CD4-positive, alpha-beta T cell (primary cell): ENCODE results near the gene ARL5A. TPM values are rescaled to one million over a fixed set of nuclear protein-coding genes. Genes with fewer than 3 reads are reported as not detected.

Source experiments
- ATAC-seq: fragments of 200-7000 bp; cut with Tn5 transposase; one replicate; pipeline ENCODE4 v1.10.0; 2022; ENCODE audit warnings: mild to moderate bottlenecking; ENCODE audit not compliant: poor library complexity
- CTCF ChIA-PET: fragments of 350-600 bp; sonication (Branson Sonifier 250); formaldehyde crosslinking; loops from one replicate; lab custom pipeline; 2021; ENCODE audit warnings: antibody characterized with exemption, inconsistent platforms; lab: Charles Lee
- POLR2A ChIA-PET: fragments of 350-600 bp; sonication (Branson Sonifier 250); formaldehyde crosslinking; loops from one replicate; lab custom pipeline; 2021; ENCODE audit warnings: antibody characterized with exemption, inconsistent platforms; lab: Charles Lee
- DNase-seq, 14 experiments: peaks; one replicate each; pipeline ENCODE4 v3.0.0-alpha.2; 2013 to 2020; ENCODE audit warnings: mixed read lengths in 2 of 14
- H3K27ac ChIP-seq, 2 donors: one replicate each; pipeline versions ENCODE4 v1.5.1 to v1.7.0; 2013; ENCODE audit warnings: low read length in 2 of 2, low read depth in 1 of 2, mild to moderate bottlenecking in 1 of 2
- H3K27me3 ChIP-seq, 2 experiments: 1 replicate in 1 of 2; 2 replicates in 1 of 2; pipeline versions ENCODE4 v1.6.1 to v1.7.0; 2013; ENCODE audit warnings: low read length in 2 of 2, control low read depth in 1 of 2, mild to moderate bottlenecking in 1 of 2, moderate library complexity in 1 of 2; ENCODE audit not compliant: insufficient read depth in 2 of 2, control insufficient read depth in 1 of 2
- H3K36me3 ChIP-seq: one replicate; pipeline ENCODE4 v1.6.1; 2013; ENCODE audit warnings: low read length, control low read depth; ENCODE audit not compliant: insufficient read depth
- H3K4me1 ChIP-seq: one replicate; pipeline ENCODE4 v1.6.1; 2013; ENCODE audit warnings: low read length, control low read depth; ENCODE audit not compliant: insufficient read depth
- H3K4me3 ChIP-seq: one replicate; pipeline ENCODE4 v1.5.1; 2013; ENCODE audit warnings: mild to moderate bottlenecking, low read length, moderate library complexity
- H3K9me3 ChIP-seq, 2 experiments: 1 replicate in 1 of 2; 2 replicates in 1 of 2; pipeline versions ENCODE4 v1.6.1 to v1.7.0; 2013; ENCODE audit warnings: low read length in 2 of 2, mild to moderate bottlenecking in 2 of 2, control low read depth in 1 of 2, moderate library complexity in 1 of 2; ENCODE audit not compliant: control insufficient read depth in 1 of 2, insufficient read depth in 1 of 2
- H3K27ac Mint-ChIP-seq: one replicate; pipeline ENCODE4 v1.8.0; 2020; ENCODE audit warnings: mixed read lengths
- H3K27me3 Mint-ChIP-seq: one replicate; pipeline ENCODE4 v1.8.0; 2021; ENCODE audit warnings: mixed read lengths
- H3K36me3 Mint-ChIP-seq: one replicate; pipeline ENCODE4 v1.8.0; 2021; ENCODE audit warnings: low read depth, mixed read lengths
- H3K4me1 Mint-ChIP-seq: one replicate; pipeline ENCODE4 v1.8.0; 2021; ENCODE audit warnings: low read depth, mixed read lengths
- H3K4me3 Mint-ChIP-seq: one replicate; pipeline ENCODE4 v1.8.0; 2020; ENCODE audit warnings: mild to moderate bottlenecking, mixed read lengths
- H3K9me3 Mint-ChIP-seq: one replicate; pipeline ENCODE4 v1.8.0; 2020; ENCODE audit warnings: mixed read lengths
- CTCF ChIP-seq: fragments of 200-600 bp; IDR thresholded peaks from one replicate; pipeline ENCODE4 v1.8.0; 2022; ENCODE audit warnings: antibody characterized with exemption, mild to moderate bottlenecking
- intact Hi-C, 2 experiments: fragments of 100-400 bp; cut with DNase I in 1 of 2; cut with micrococcal nuclease in 1 of 2; formaldehyde crosslinking; loops; one replicate each; pipeline versions ENCODE4 v1.15.1 to v1.9.0; 2023 to 2025; cut with DNase I, micrococcal nuclease
- total RNA-seq, 174 experiments: library from RNA in 2 of 174; stranded (reverse) in 2 of 174; gene quantifications; one replicate each; pipeline ENCODE4 v1.2.3 and lab custom pipeline; 2021 to 2026

Gene ARL5A
- total RNA-seq, 2 experiments from 2014 or later, result 16.9 to 20.5 TPM

- DNase-seq (no peak), ATAC-seq (no peak)
- ChIA-PET CTCF (no interaction called here), POLR2A (no interaction called here)
- Histone ChIP-seq H3K4me1 (no peaks in the 10 kb centered on the region), H3K27me3 (no peaks in the 10 kb centered on the region), H3K36me3 (peaks cover 25% of the 10 kb centered on the region), H3K4me3 (no peak overlapping the region), H3K27ac (no peak overlapping the region), H3K9me3 (no peaks in the 10 kb centered on the region)
- intact Hi-C loops, result loop anchor here (10.0 kb wide), 1 partner anchor 188 kb away; no protein-coding TSS in a partner anchor
- no peak for TF ChIP-seq CTCF
- Mint-ChIP-seq H3K27ac (no peak overlapping the region), H3K27me3 (no peaks in the 10 kb centered on the region), H3K36me3 (peaks cover 37% of the 10 kb centered on the region), H3K9me3 (no peaks in the 10 kb centered on the region), H3K4me3 (no peak overlapping the region), H3K4me1 (peaks cover 3% of the 10 kb centered on the region)
Measured at GRCh38 chr2:151802315-151802714, 25.9 kb downstream of the ARL5A start.

- Histone ChIP-seq H3K27ac (no peak overlapping the region), H3K27me3 (no peaks in the 10 kb centered on the region), H3K4me1 (no peaks in the 10 kb centered on the region), H3K9me3 (no peaks in the 10 kb centered on the region), H3K4me3 (no peak overlapping the region), H3K36me3 (peaks cover 7% of the 10 kb centered on the region)
- peaks cover 61% of the 10 kb centered on the region for H3K36me3 Mint-ChIP-seq
- peaks cover 3% of the 10 kb centered on the region for H3K4me1 Mint-ChIP-seq
- no peak overlapping the region for H3K4me3 Mint-ChIP-seq
- no peak for TF ChIP-seq CTCF
- CTCF ChIA-PET, result no interaction called here
- H3K27ac Mint-ChIP-seq, result no peak overlapping the region
- intact Hi-C loops, result loop anchor here (10.0 kb wide), 1 partner anchor 185 kb away; no protein-coding TSS in a partner anchor
- H3K27me3 Mint-ChIP-seq, result no peaks in the 10 kb centered on the region
- POLR2A ChIA-PET, result no interaction called here
- no peaks in the 10 kb centered on the region for H3K9me3 Mint-ChIP-seq
- no peak for DNase-seq
- ATAC-seq, result no peak
Measured at GRCh38 chr2:151799886-151800292, 28.3 kb downstream of the ARL5A start.

GRCh38 chr2:151796774-151797173, 31.4 kb downstream of the ARL5A start:
- peaks cover 3% of the 10 kb centered on the region for H3K36me3 ChIP-seq
- TF ChIP-seq CTCF, result no peak

More at GRCh38 chr2:151796774-151797173, 31.4 kb downstream of the ARL5A start:
- intact Hi-C loops, result no loop called here
- ChIA-PET CTCF (no interaction called here), POLR2A (no interaction called here)
- H3K36me3 Mint-ChIP-seq, result peaks cover 50% of the 10 kb centered on the region
- H3K4me1 ChIP-seq, result no peaks in the 10 kb centered on the region
- H3K4me1 Mint-ChIP-seq, result no peaks in the 10 kb centered on the region
- H3K9me3 ChIP-seq, result peaks cover 0 to 3% of the 10 kb centered on the region in 2 experiments
- no peak overlapping the region for H3K4me3 ChIP-seq
- no peaks in the 10 kb centered on the region for H3K9me3 Mint-ChIP-seq
- H3K27me3 Mint-ChIP-seq, result no peaks in the 10 kb centered on the region
- no peak for ATAC-seq
- no peak overlapping the region for H3K27ac ChIP-seq
- H3K27ac Mint-ChIP-seq, result no peak overlapping the region
- no peak overlapping the region for H3K4me3 Mint-ChIP-seq
- DNase-seq, result no peak
- H3K27me3 ChIP-seq, result no peaks in the 10 kb centered on the region
